ENCODE results near the gene EFL1.

- TF ChIP-seq CTCF (IDR thresholded peaks at IDR 0.05) (no peak), POLR2AphosphoS5 (IDR thresholded peaks at IDR 0.05; ENCODE audit: insufficient read depth in 1 of 2, low read depth in 1 of 2) (no peak)
Observed at GRCh38 chr15:82117296-82117695, 145.2 kb downstream of the EFL1 start.
